DMS 273 (cell line): Measurements from ENCODE around the gene GAGE1.
A peak's percentile ranks its signal among the peaks of the same experiment; 100 is the strongest.
"Not testable (repeated sequence)": the region's sequence is repeated elsewhere in the genome, so short reads cannot be mapped to it uniquely, and the experiment has no call there.

ENCODE experiments used
- DNase-seq: peaks from one replicate; lab custom pipeline; 2025; ENCODE audit not compliant: unreplicated experiment; lab: John Stamatoyannopoulos, UW

Gene GAGE1

DNA sequence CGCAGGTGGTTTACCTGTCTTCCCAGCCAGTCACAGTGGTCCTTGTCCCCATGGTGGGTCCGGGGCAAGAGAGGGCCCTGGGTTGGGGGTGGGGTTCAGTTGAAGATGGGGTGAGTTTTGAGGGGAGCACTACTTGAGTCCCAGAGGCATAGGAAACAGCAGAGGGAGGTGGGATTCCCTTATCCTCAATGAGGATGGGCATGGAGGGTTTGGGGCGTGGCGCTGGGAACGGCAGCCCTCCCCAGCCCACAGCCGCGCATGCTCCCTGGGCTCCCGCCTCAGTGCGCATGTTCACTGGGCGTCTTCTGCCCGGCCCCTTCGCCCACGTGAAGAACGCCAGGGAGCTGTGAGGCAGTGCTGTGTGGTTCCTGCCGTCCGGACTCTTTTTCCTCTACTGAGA, at the start of gene GAGE1:
GAGE1 (plus strand) TSS at position 301 of the 400 bp plus-strand sequence. CDS start 1,155 bp downstream, outside the sequence.
- DNase-seq: not testable (repeated sequence)

DNA sequence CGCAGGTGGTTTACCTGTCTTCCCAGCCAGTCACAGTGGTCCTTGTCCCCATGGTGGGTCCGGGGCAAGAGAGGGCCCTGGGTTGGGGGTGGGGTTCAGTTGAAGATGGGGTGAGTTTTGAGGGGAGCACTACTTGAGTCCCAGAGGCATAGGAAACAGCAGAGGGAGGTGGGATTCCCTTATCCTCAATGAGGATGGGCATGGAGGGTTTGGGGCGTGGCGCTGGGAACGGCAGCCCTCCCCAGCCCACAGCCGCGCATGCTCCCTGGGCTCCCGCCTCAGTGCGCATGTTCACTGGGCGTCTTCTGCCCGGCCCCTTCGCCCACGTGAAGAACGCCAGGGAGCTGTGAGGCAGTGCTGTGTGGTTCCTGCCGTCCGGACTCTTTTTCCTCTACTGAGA, 47.8 kb upstream of the GAGE1 start, which contains the start of gene GAGE12E:
GAGE12E (plus strand) TSS at position 301 of the 400 bp plus-strand sequence. CDS start 1,155 bp downstream, outside the sequence.
- not testable (repeated sequence) for DNase-seq

GRCh38 chrX:49560542-49560941, 38.3 kb upstream of the GAGE1 start, which contains the start of gene GAGE12F:
Gene GAGE12F (plus strand): TSS chrX:49560842. CDS start chrX:49561997, 1,155 bp downstream.
- not testable (repeated sequence) for DNase-seq

- not testable (repeated sequence) for DNase-seq
Observed at GRCh38 chrX:49568728-49569127, 30.1 kb upstream of the GAGE1 start.

DNA sequence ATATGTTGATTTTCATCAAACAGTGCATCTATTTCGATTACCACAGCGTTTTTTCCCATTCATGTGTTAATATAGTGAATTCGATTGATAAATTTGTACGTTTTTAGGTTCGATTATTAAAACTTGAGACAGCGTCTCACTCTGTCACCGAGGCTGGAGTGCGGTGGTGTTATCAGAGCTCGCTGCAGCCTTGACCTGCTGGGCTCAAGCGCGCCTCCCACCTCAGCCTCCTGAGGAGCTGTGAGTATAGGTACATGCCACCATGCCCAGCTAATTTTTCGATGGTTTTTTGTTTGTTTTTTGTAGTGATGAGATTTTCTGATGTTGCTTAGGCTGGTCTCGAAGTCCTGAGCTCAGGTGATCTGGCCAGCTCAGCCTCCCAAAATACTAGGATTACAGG, 29.7 kb upstream of the GAGE1 start:
- not testable (repeated sequence) for DNase-seq

- DNase-seq: not testable (repeated sequence)
Observed at GRCh38 chrX:49570100-49570499, 28.7 kb upstream of the GAGE1 start, which contains the start of gene GAGE12G. Gene GAGE12G (plus strand): TSS chrX:49570400. CDS start chrX:49571555, 1,155 bp downstream.

DNA sequence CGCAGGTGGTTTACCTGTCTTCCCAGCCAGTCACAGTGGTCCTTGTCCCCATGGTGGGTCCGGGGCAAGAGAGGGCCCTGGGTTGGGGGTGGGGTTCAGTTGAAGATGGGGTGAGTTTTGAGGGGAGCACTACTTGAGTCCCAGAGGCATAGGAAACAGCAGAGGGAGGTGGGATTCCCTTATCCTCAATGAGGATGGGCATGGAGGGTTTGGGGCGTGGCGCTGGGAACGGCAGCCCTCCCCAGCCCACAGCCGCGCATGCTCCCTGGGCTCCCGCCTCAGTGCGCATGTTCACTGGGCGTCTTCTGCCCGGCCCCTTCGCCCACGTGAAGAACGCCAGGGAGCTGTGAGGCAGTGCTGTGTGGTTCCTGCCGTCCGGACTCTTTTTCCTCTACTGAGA, 19.2 kb upstream of the GAGE1 start, which contains the start of gene GAGE12H:
GAGE12H (plus strand) TSS at position 301 of the 400 bp plus-strand sequence. CDS start 1,155 bp downstream, outside the sequence.
- not testable (repeated sequence) for DNase-seq

DNA sequence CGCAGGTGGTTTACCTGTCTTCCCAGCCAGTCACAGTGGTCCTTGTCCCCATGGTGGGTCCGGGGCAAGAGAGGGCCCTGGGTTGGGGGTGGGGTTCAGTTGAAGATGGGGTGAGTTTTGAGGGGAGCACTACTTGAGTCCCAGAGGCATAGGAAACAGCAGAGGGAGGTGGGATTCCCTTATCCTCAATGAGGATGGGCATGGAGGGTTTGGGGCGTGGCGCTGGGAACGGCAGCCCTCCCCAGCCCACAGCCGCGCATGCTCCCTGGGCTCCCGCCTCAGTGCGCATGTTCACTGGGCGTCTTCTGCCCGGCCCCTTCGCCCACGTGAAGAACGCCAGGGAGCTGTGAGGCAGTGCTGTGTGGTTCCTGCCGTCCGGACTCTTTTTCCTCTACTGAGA, 9.6 kb upstream of the GAGE1 start, which contains the start of gene GAGE2A:
GAGE2A (plus strand) TSS at position 301 of the 400 bp plus-strand sequence. CDS start 1,155 bp downstream, outside the sequence.
- DNase-seq: not testable (repeated sequence)

DNA sequence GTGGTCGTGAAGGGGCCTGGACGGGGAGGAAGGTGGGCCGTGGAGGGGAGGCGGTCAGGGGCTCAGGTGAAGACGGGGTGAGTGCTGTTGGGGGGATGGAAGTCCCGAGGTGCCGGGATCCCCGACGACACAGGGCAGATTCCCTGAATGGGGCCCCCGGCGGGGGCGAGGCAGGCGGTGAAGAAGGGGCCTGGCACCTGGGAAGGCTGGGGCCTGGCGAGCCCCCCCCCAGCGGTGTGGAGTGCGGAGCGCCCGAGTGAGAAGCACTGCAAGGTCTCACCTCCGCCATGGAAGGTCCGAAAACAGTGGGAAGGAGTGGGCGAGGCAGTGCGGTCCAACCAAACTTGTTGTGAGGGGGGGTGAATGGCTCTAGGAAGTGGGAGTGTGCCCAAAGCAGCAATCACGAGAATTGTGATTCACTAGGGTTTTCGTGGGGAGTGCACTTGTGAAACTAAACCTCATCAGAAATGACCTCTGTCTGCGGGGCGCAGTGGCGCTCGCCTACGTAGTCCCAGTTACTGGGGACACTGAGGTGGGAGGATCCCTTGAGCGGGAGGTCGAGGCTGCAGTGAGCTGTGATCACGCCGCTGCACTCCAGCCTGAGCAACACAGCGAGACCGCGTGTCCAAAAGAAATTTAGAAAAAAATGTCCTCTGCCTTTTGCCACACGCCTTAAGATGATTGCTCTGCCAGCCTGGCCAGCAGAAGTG, 8.9 kb upstream of the GAGE1 start:
- DNase-seq: not testable (repeated sequence)

DNA sequence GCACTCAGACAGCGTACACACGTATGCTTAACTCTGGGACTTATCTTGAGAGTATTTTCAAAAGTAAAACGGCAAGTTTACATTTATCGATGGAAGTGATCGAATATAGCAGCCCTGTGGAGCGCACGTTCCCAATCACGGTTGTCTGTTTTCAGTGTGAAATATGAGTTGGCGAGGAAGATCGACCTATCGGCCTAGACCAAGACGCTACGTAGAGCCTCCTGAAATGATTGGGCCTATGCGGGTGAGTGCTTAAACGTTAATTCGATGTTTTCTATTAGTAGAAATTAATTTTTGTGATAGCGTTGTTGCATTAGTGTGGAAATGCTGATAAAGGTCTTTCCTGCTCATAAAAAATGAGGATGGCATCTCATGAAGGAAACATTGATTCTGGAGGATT, 8.3 kb upstream of the GAGE1 start:
- DNase-seq: not testable (repeated sequence)

DNA sequence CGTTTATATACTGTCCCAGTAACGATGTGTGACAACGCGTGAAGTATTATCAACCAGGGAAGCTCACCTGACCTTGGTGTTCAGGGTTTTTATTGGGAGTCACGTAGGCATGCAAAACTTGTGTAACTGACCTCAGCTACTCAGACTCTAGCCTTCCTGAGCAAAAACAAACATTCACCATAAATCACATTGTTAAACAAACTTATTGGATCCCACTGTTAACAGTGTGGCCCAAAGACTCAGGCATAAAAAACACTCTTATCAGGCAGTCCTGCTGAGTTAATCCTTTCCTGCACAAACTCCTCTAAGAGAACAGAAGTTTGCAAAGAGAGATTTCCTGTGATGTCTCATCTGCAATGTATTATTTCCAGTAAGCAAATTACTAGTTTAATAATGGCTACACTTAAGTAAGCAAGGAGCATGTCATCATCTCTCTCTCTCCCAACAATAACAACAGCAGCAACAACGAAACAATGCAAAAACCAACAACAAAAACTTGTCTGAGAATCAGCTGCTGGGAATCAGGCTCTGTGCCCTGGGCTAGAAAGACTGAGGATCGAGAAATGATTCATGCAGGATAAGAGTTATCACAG, 12.0 kb downstream of the GAGE1 start:
- DNase-seq: no peak

DNA sequence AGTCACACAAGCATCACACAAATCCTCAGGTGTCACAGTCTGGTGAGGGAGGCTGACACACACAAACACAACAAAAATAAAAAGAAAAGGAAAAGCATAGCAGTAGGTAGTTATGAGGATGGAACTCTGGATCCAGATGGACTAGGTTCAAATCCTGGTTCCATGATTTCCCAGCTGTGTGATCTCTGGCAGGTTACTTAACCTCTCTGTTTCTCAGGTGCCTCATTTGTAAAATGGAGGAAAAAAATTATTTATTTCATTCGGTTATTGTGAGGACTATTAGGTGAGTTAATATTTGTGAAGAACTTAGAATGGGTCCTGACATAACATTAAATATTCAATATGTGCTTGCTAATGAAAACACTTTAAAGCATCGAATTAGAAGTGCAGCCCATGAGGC, 19.8 kb downstream of the GAGE1 start:
- no peak for DNase-seq

DNA sequence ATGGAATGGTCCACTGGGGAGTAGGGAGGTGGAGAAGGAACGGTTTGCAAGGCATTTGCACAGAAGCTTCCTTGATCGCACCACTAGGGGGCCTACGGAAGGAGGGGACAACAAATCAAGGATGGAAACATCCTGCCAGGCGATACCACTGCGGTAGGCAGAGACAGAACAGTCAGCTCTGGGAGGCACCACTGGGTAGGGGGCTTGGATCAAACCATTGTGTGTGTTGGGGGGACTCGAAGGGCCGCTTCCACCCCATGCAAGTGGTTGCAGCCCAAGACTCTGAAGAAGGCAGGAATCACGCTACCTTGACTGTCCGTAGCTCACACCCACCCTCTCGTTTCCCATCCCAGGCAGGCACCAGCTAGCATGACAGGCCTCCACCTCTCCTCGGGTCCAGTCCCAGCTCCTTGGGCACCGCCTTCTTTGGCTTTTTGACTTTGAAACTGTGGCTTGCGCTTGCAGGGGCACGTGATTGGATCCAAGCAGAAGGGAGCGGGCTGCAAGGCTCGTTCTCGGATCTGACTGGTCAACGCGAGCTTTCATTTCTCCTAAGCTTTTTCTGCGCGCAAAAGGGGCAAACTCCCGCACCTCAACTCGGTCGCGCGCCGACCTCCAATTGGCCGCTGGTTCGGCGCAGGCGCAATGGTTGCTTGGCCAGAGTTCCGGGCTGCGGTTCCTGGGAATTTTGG, 28.4 kb downstream of the GAGE1 start:
- DNase-seq: peak; percentile 53

- DNase-seq: no peak
Observed at GRCh38 chrX:49644991-49645637, 46.3 kb downstream of the GAGE1 start.

- DNase-seq: no peak
Observed at GRCh38 chrX:49656533-49656932, 57.7 kb downstream of the GAGE1 start.
